ENCODE measurements around the gene TRPT1. TPM values are rescaled to one million over a fixed set of nuclear protein-coding genes. Genes with fewer than 3 reads are reported as not detected.
A peak's percentile ranks its signal among the peaks of the same experiment; 100 is the strongest.

The TRPT1 gene
- total and polyA plus RNA-seq, 9 of the 15 experiments (the other 6 are each of a cell fraction or from before 2014, with no cell fraction given): 4.6 to 41.7 (median 23.1) TPM

GRCh38 chr11:64185175-64185692 lies 40.8 kb downstream of the TRPT1 start (continued):
- TF ChIP-seq ATF3 (IDR thresholded peaks at IDR 0.05) (no peak), ATF3 (CRISPR knock-in tag; conservative IDR thresholded peaks at IDR 0.05) (no peak), ZNF165 (CRISPR knock-in tag; IDR thresholded peaks at IDR 0.05; ENCODE audit: borderline replicate concordance) (0 out of 2 replicates have a peak, but pooled peaks have one; percentile 35), ZNF644 (tag; IDR thresholded peaks at IDR 0.05; ENCODE audit: low read depth) (no peak), SP2 (IDR thresholded peaks at IDR 0.05; ENCODE audit: extremely low read depth, low read depth, low read length, poor library complexity, severe bottlenecking) (no peak), E2F5 (CRISPR knock-in tag; IDR thresholded peaks at IDR 0.05) (no peak), ZNF785 (CRISPR knock-in tag; IDR thresholded peaks at IDR 0.05) (no peak), NKRF (IDR thresholded peaks at IDR 0.05; ENCODE audit: borderline replicate concordance) (peak; percentile 93; the same call in 1 of the 2 replicates), ZBTB7A (IDR thresholded peaks at IDR 0.05; ENCODE audit: borderline replicate concordance, control insufficient read depth, low read depth, low read length) (peak; percentile 85; the same call in 1 of the 2 replicates), ZSCAN29 (IDR thresholded peaks at IDR 0.05) (no peak), RBM34 (IDR thresholded peaks at IDR 0.05; ENCODE audit: borderline replicate concordance, insufficient read depth, low read length) (no peak), BCL6 (CRISPR knock-in tag; IDR thresholded peaks at IDR 0.05) (no peak), ZNF121 (CRISPR knock-in tag; conservative IDR thresholded peaks at IDR 0.05) (no peak), ATF6 (CRISPR knock-in tag; IDR thresholded peaks at IDR 0.05) (0 out of 2 replicates have a peak, but pooled peaks have one; percentile 26), CCNT2 (IDR thresholded peaks at IDR 0.05; ENCODE audit: borderline replicate concordance, extremely low read depth, insufficient read length, low read depth, low read length) (peak; percentile 87), SMAD2 (IDR thresholded peaks at IDR 0.05; ENCODE audit: low read depth, low read length) (no peak), MXI1 (IDR thresholded peaks at IDR 0.05; ENCODE audit: low read depth, low read length) (no peak), L3MBTL2 (IDR thresholded peaks at IDR 0.05) (peak; percentile 98), IRF1 (CRISPR knock-in tag; IDR thresholded peaks at IDR 0.05; ENCODE audit: borderline replicate concordance) (no peak), MLLT1 (IDR thresholded peaks at IDR 0.05) (peak in 1 of 2 experiments; percentile 84; a peak in 1 of 4 replicates)
